Coronary artery (tissue), 2 donors: ENCODE data around the gene CACNA2D3.

Experiments
- DNase-seq: peaks from one replicate; pipeline ENCODE4 v3.0.0-alpha.2; 2017; ENCODE audit warnings: low spot score
- H3K27ac ChIP-seq, 2 donors: fragments of 200-600 bp; sonication (generic); one replicate each; pipeline ENCODE4 v1.5.1; 2016 to 2019
- H3K4me3 ChIP-seq: fragments of 200-600 bp; sonication (generic); 2 replicates; pipeline ENCODE4 v1.5.1; 2016; ENCODE audit warnings: mild to moderate bottlenecking, moderate library complexity
- CTCF ChIP-seq: fragments of 200-600 bp; sonication (generic); IDR thresholded peaks from one replicate; pipeline ENCODE4 v1.5.1; 2019; ENCODE audit warnings: antibody characterized with exemption

CACNA2D3 gene

GRCh38 chr3:54797111-54797510 lies 674.8 kb downstream of the CACNA2D3 start:
- Histone ChIP-seq H3K4me3 (no peak overlapping the region), H3K27ac (no peak overlapping the region)
- no peak for TF ChIP-seq CTCF
- DNase-seq = no peak

GRCh38 chr3:54800478-54800877 lies 678.1 kb downstream of the CACNA2D3 start:
- no peak for TF ChIP-seq CTCF
- no peak for DNase-seq
- no peak overlapping the region for H3K27ac ChIP-seq
- no peak overlapping the region for H3K4me3 ChIP-seq

- no peak for DNase-seq
These were observed 679.6 kb downstream of the CACNA2D3 start for GRCh38 chr3:54801977-54802376.

GRCh38 chr3:54810401-54810800 lies 688.0 kb downstream of the CACNA2D3 start:
- Histone ChIP-seq H3K4me3 (no peak overlapping the region), H3K27ac (no peak overlapping the region)
- DNase-seq = no peak
- TF ChIP-seq CTCF = no peak

More at GRCh38 chr3:54801977-54802376, 679.6 kb downstream of the CACNA2D3 start:
- Histone ChIP-seq H3K27ac (no peak overlapping the region), H3K4me3 (no peak overlapping the region)
- no peak for TF ChIP-seq CTCF

GRCh38 chr3:54814224-54814623 lies 691.9 kb downstream of the CACNA2D3 start:
- TF ChIP-seq CTCF = no peak
- H3K4me3 ChIP-seq = no peak overlapping the region
- H3K27ac ChIP-seq = no peak overlapping the region
- no peak for DNase-seq

- Histone ChIP-seq H3K27ac (no peak overlapping the region), H3K4me3 (no peak overlapping the region)
- no peak for TF ChIP-seq CTCF
- no peak for DNase-seq
These were observed 695.3 kb downstream of the CACNA2D3 start for GRCh38 chr3:54817628-54818027.

GRCh38 chr3:54818486-54818885 lies 696.1 kb downstream of the CACNA2D3 start:
- Histone ChIP-seq H3K4me3 (no peak overlapping the region), H3K27ac (no peak overlapping the region)
- no peak for DNase-seq
- no peak for TF ChIP-seq CTCF
